ENCODE data around the gene CAMK1D. TPM values are rescaled to one million over a fixed set of nuclear protein-coding genes. Genes with fewer than 3 reads are reported as not detected.

Gene CAMK1D
- total and polyA plus RNA-seq, 2 experiments from 2014 or later, result 4.6 to 7.2 TPM

GRCh38 chr10:12509794-12510100 is 160.4 kb downstream of the CAMK1D start:
- Histone ChIP-seq H3K79me2 (replicated peaks; ENCODE audit: insufficient read depth) (no peaks in the 10 kb centered on the region; the same call in 1 of the 2 replicates), H3K27ac (ENCODE audit: low read depth) (no peak overlapping the region), H3K9me2 (ENCODE audit: insufficient read depth) (no peaks in the 10 kb centered on the region), H3K27me3 (ENCODE audit: insufficient read depth) (no peaks in the 10 kb centered on the region), H3K4me1 (ENCODE audit: insufficient read depth) (peaks cover 9% of the 10 kb centered on the region; the same call in 1 of the 2 replicates), H3K4me2 (no peak overlapping the region), H4K20me1 (replicated peaks; ENCODE audit: insufficient read depth) (0 out of 2 replicates have a peak, but pooled peaks cover 5% of the 10 kb centered on the region), H3K4me3 (no peak overlapping the region), H3K36me3 (ENCODE audit: insufficient read depth) (no peaks in the 10 kb centered on the region), H2AFZ (no peak overlapping the region), H3F3A (replicated peaks; ENCODE audit: low read depth) (no peaks in the 10 kb centered on the region)
- peaks cover 4% of the 10 kb centered on the region; the same call in 1 of the 3 replicates for H3K36me3 Mint-ChIP-seq (ENCODE audit: low read depth)
- H3K9me3 Mint-ChIP-seq, result no peaks in the 10 kb centered on the region; the same call in 2 of the 3 replicates
- ATAC-seq, result no peak
- no peak overlapping the region for H3K27ac Mint-ChIP-seq
- H3K4me3 Mint-ChIP-seq, result no peak overlapping the region
- DNase-seq (ENCODE audit: low spot score), result no peak
- no peak for TF ChIP-seq JUNB (IDR thresholded peaks at IDR 0.05; ENCODE audit: unreplicated experiment)
- no peak for TF ChIP-seq ZNF114 (CRISPR knock-in tag; IDR thresholded peaks at IDR 0.05)
- TF ChIP-seq CREB1 (CRISPR knock-in tag; IDR thresholded peaks at IDR 0.05; ENCODE audit: low read depth), result no peak
- no peak for TF ChIP-seq CTCF (conservative IDR thresholded peaks at IDR 0.05; ENCODE audit: low read depth in 2 of 2)
- TF ChIP-seq ETS1 (IDR thresholded peaks at IDR 0.05), result no peak
- TF ChIP-seq ZNF462 (CRISPR knock-in tag; IDR thresholded peaks at IDR 0.05), result no peak
- no peak for TF ChIP-seq REST (IDR thresholded peaks at IDR 0.05; ENCODE audit: unreplicated experiment)
- TF ChIP-seq ZNF331 (CRISPR knock-in tag; IDR thresholded peaks at IDR 0.05; ENCODE audit: low read depth), result no peak
- no peak for TF ChIP-seq EZH2phosphoT487 (IDR thresholded peaks at IDR 0.05; ENCODE audit: unreplicated experiment)
- no peak for TF ChIP-seq STAT1 (IDR thresholded peaks at IDR 0.05; ENCODE audit: unreplicated experiment)
- no peak for TF ChIP-seq NANOG (IDR thresholded peaks at IDR 0.05; ENCODE audit: borderline replicate concordance)
- TF ChIP-seq EZH2 (IDR thresholded peaks at IDR 0.05; ENCODE audit: low read depth, unreplicated experiment), result no peak
- no peak for TF ChIP-seq POLR2AphosphoS5 (IDR thresholded peaks at IDR 0.05; ENCODE audit: low read depth)
- peaks cover 15% of the 10 kb centered on the region for H3K4me1 Mint-ChIP-seq
- H3K27me3 Mint-ChIP-seq (ENCODE audit: insufficient read depth, low read depth, poor library complexity), result peaks cover 4% of the 10 kb centered on the region
